ENCODE data around the gene DOCK3. TPM values are rescaled to one million over a fixed set of nuclear protein-coding genes. Genes with fewer than 3 reads are reported as not detected.

Gene DOCK3
- 0.25 and 0.53 TPM in 2 replicates for total RNA-seq

GRCh38 chr3:50674349-50675178, at the start of gene DOCK3:
Gene DOCK3 (plus strand): TSS chr3:50674927. CDS start chr3:50675264, 337 bp downstream.

DNA sequence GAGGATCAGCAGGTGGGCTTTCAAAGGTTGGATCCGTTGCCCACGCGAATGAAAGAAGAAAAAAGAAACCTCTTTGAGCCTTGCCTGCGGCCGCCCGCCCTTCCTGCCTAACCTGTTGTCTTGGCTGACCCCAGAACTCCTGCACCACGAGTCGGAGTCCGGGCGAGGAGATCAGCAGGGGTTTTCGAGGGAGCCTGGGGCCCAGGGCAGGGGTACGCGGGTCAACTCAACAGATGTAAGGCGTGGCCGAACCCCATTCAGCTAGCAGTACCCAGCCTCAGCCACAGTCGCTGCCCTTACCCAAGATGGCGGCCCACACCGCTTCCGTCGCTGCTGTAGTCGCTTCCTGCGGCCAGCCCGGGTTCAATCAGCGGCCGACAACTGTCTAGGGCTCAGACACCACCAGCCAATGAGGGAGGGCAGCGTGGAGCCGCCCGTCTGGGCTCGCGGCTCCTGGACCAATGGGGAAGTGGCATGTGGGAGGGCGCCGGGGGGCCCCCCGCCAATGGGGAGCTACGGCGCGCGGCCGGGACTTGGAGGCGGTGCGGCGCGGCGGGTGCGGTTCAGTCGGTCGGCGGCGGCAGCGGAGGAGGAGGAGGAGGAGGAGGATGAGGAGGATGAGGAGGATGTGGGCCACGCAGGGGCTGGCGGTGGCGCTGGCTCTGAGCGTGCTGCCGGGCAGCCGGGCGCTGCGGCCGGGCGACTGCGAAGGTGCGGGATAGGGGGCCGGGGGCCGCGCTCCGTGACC, 710.2 kb downstream of the DOCK3 start, which contains the start of gene MANF:
TSS of gene MANF (plus strand) at position 566 of the 748 bp plus-strand sequence. CDS start at position 618, 52 bp downstream.

GRCh38 chr3:51391075-51391565, 716.4 kb downstream of the DOCK3 start, which contains the start of gene RBM15B:
Gene RBM15B (plus strand): TSS chr3:51391285. CDS start chr3:51391400, 115 bp downstream.

Other genes starting within 250 kb of the DOCK3 start
- gene CACNA2D2, start 171.3 kb upstream of the DOCK3 start, total RNA-seq, result under 0.01 TPM in 1 of 2 replicates, not detected in the other
- gene C3orf18, start 107.2 kb upstream of the DOCK3 start, total RNA-seq, result 17.2 and 20.0 TPM in 2 replicates
- 10.3 and 16.4 TPM in 2 replicates for gene HEMK1, start 105.4 kb upstream of the DOCK3 start, total RNA-seq
- 0.53 and 0.68 TPM in 2 replicates for gene CISH, start 63.2 kb upstream of the DOCK3 start, total RNA-seq
- gene MAPKAPK3, start 57.8 kb upstream of the DOCK3 start, total RNA-seq, result 69.8 and 85.7 TPM in 2 replicates

All from aortic smooth muscle cell (primary cell).